Pancreas (tissue), 10 donors: Measurements from ENCODE around the gene SLAMF6. TPM values are rescaled to one million over a fixed set of nuclear protein-coding genes. Genes with fewer than 3 reads are reported as not detected.
"Not testable (repeated sequence)": the region's sequence is repeated elsewhere in the genome, so short reads cannot be mapped to it uniquely, and the experiment has no call there.

Source experiments
- ATAC-seq, 4 donors: fragments of 200-7000 bp; cut with Tn5 transposase; one replicate each; pipeline versions ENCODE4 v1.8.0 to v1.9.1; 2020; ENCODE audit warnings: mild to moderate bottlenecking in 4 of 4, moderate library complexity in 4 of 4
- DNase-seq, 6 donors: peaks; one replicate each; pipeline ENCODE4 v3.0.0-alpha.2; 2020
- FAIRE-seq: peaks from 2 replicates; lab custom pipeline; 2012; peaks lifted over from hg19 to GRCh38; lab: Jason Lieb, UNC
- H3K27ac ChIP-seq, 4 donors: fragments of 200-600 bp; sonication (generic); 1 replicate in 3 of 4; 2 replicates in 1 of 4; pipeline versions ENCODE4 v1.5.0 to v1.8.0; 2020
- H3K27me3 ChIP-seq, 4 donors: fragments of 200-600 bp; one replicate each; pipeline ENCODE4 v1.8.0; 2021
- H3K36me3 ChIP-seq, 3 donors: fragments of 200-600 bp; sonication (generic) in 1 of 3; one replicate each; pipeline versions ENCODE4 v1.5.0 to v1.8.0; 2020 to 2021
- H3K4me1 ChIP-seq, 3 donors: fragments of 200-600 bp; one replicate each; pipeline ENCODE4 v1.8.0; 2021
- H3K4me3 ChIP-seq, 4 donors: fragments of 200-600 bp; sonication (generic) in 2 of 4; one replicate each; pipeline versions ENCODE4 v1.5.0 to v1.8.0; 2020 to 2021
- H3K9me3 ChIP-seq, 4 donors: fragments of 200-600 bp; one replicate each; pipeline ENCODE4 v1.8.0; 2021
- CTCF ChIP-seq, 4 donors: fragments of 200-600 bp; sonication (generic) in 3 of 4; IDR thresholded peaks; one replicate each; pipeline versions ENCODE4 v1.5.0 to v1.8.0; 2021; ENCODE audit warnings: antibody characterized with exemption in 4 of 4
- whole genome bisulfite sequencing, 2 donors: extraction: QIAGEN DNeasy Blood & Tissue Kit; methylation state at CpG; one replicate each; pipeline ENCODE4 v1.1.7; 2013; 5-methylcytosine and 5-hydroxymethylcytosine counted together
- intact Hi-C, 3 donors: fragments of 100-400 bp; cut with DNase I; formaldehyde crosslinking; loops; one replicate each; pipeline versions ENCODE4 v1.11.1 to v1.14.2; 2022
- polyA plus RNA-seq, 2 donors: library from polyadenylated mRNA; stranded (reverse); fragments of 200-250 nt; gene quantifications; one replicate each; pipeline ENCODE4 v1.2.3, GENCODE V29; 2013
- total RNA-seq, 6 donors: library from RNA; stranded (reverse); fragmentation: NEBNext Ultra II Directional in 4 of 6; extraction: Animal tissue kit (Norgen Biotek cat#: 25700) in 4 of 6; gene quantifications; one replicate each; pipeline versions ENCODE4 v1.2.1 to v1.2.4, GENCODE V29; 2021 to 2023
- donor health status: healthy with polysubstance abuse.
- donor health status: DM: no; HTN: no; CAD: no; lungs with moderate emphysema.
- donor health status: DM: no; HTN: no; CAD: no.
- donor health status: control.
- donor health status: control.
- donor health status: Bipolar disorder and iron deficiency.
- donor health status: DM: yes; HTN: yes; CAD: no.
- donor health status: DM: no; HTN: no; CAD: no.
- donor health status: DM: no; HTN: no; CAD: no.
- donor health status: DM: yes; HTN: yes; CAD: no.

SLAMF6 gene
- total and polyA plus RNA-seq, 8 donors: 0.04 to 0.81 (median 0.20) TPM

GRCh38 chr1:160519642-160520435, 3.2 kb downstream of the SLAMF6 start:
- Histone ChIP-seq H3K36me3 (no peaks in the 10 kb centered on the region), H3K4me3 (no peak overlapping the region), H3K4me1 (peaks cover 0 to 10% (median 0%) of the 10 kb centered on the region in 3 donors), H3K27ac (peak overlapping the region in 2 of 4 donors; percentile 35 to 66), H3K27me3 (no peaks in the 10 kb centered on the region), H3K9me3 (no peaks in the 10 kb centered on the region)
- ATAC-seq (peak in 3 of 4 donors; percentile 66 to 92 (median 90)), DNase-seq (no peak), FAIRE-seq (no peak)
- intact Hi-C loops: no loop called here
- 33 to 43% methylated on average over 5 of the region's 5 CpGs for WGBS, 2 donors
- TF ChIP-seq CTCF (IDR thresholded peaks at IDR 0.05): no peak

DNA sequence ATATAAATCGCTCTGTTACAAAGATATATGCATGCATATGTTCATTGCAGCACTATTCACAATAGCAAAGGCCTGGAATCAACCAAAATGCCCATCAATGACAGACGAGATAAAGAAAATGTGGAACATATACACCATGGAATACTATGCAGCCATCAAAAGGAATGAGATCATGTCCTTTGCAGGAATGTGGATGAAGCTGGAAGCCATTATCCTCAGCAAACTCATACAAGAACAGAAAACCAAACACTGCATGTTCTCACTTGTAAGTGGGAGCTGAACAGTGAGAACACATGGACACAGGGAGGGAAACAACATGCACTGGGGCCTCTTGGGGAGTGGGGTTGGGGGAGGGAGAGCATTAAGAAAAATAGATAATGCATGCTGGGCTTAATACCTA, 5.5 kb downstream of the SLAMF6 start:
- ATAC-seq, H3K9me3 ChIP-seq, DNase-seq, intact Hi-C loops, FAIRE-seq, H3K4me3 ChIP-seq, H3K36me3 ChIP-seq, H3K27me3 ChIP-seq, H3K27ac ChIP-seq: not testable (repeated sequence)
- peaks cover 0 to 10% (median 0%) of the 10 kb centered on the region in 3 donors for H3K4me1 ChIP-seq
- WGBS, 2 donors: 46 to 47% methylated on average over 2 of the region's 2 CpGs

- 84 to 90% methylated on average over 1 of the region's 1 CpG for WGBS, 2 donors
- not testable (repeated sequence) for ATAC-seq, FAIRE-seq
Measured at GRCh38 chr1:160515908-160516307, 7.1 kb downstream of the SLAMF6 start.

DNA sequence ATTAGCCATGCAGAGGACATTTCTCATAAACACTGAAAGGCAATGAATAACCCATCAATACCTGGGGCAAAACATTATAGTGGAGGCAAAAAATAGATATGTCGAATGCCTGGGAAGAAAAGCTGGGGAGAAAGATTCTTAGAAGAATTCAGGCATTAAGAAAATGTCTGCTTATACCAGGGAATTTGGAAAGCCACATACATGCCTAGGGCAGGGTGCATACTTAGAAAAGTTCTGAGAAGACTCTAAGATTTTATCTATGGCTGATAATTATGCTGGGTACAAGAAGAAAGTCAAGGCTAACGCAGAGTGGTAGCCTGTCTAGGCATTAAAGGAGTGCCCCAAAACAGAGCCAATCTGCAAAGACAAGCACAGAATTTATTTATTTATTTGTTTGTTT, 18.4 kb downstream of the SLAMF6 start:
- ATAC-seq (no peak), FAIRE-seq (no peak), DNase-seq (no peak)
- intact Hi-C loops: no loop called here
- Histone ChIP-seq H3K27me3 (no peaks in the 10 kb centered on the region), H3K9me3 (no peaks in the 10 kb centered on the region), H3K4me1 (no peaks in the 10 kb centered on the region), H3K4me3 (no peak overlapping the region), H3K27ac (no peak overlapping the region), H3K36me3 (no peaks in the 10 kb centered on the region)
- no peak for TF ChIP-seq CTCF (IDR thresholded peaks at IDR 0.05)
- WGBS, 2 donors: 93 to 95% methylated on average over 2 of the region's 2 CpGs

More at GRCh38 chr1:160515908-160516307, 7.1 kb downstream of the SLAMF6 start:
- intact Hi-C loops, DNase-seq, H3K27me3 ChIP-seq, H3K4me3 ChIP-seq, H3K9me3 ChIP-seq, H3K27ac ChIP-seq, H3K36me3 ChIP-seq: not testable (repeated sequence)
- peaks cover 0 to 10% (median 0%) of the 10 kb centered on the region in 3 donors for H3K4me1 ChIP-seq

DNA sequence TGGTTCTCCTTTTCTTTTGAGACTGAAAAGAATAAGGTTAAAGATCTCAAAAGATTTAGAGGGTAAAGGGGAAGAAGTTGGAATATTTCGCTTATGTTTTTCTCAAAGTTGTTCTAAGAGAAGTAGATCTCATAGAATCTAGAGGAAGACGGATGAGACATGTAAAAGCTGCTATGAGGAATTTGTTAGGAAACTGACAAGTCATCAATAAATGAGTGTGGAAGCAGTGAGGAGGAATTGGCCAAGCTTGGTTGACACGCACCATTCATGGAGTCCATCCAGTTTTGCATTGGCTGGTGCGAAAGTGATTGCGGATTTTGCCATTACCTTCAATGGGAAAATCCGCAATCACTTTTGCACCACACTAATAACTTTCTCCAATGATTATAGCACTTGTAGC, 20.0 kb downstream of the SLAMF6 start:
- H3K9me3 ChIP-seq: no peaks in the 10 kb centered on the region
- intact Hi-C loops: no loop called here
- FAIRE-seq: no peak
- H3K27ac ChIP-seq: no peak overlapping the region
- no peak overlapping the region for H3K4me3 ChIP-seq
- H3K27me3 ChIP-seq: no peaks in the 10 kb centered on the region
- H3K4me1 ChIP-seq: no peaks in the 10 kb centered on the region
- 87 to 93% methylated on average over 6 of the region's 6 CpGs for WGBS, 2 donors
- TF ChIP-seq CTCF (IDR thresholded peaks at IDR 0.05): no peak
- no peak for DNase-seq
- no peaks in the 10 kb centered on the region for H3K36me3 ChIP-seq
- no peak for ATAC-seq
